ENCODE results near the gene MLXIP. TPM values are rescaled to one million over a fixed set of nuclear protein-coding genes. Genes with fewer than 3 reads are reported as not detected.

MLXIP gene
- total RNA-seq, 4 donors from 2014 or later = 9.6 to 20.0 (median 11.4) TPM

GRCh38 chr12:122123761-122124145 lies 45.2 kb downstream of the MLXIP start:
- intact Hi-C loops (cut with DNase I) = loop anchor here (2.0 kb wide), 1 partner anchor 67 kb away; no protein-coding TSS in a partner anchor
- Histone ChIP-seq H3K27me3 (no peaks in the 10 kb centered on the region), H3K9me3 (no peaks in the 10 kb centered on the region), H3K27ac (no peak overlapping the region), H3K4me3 (no peak overlapping the region), H3K4me1 (peaks cover 12 to 52% (median 21%) of the 10 kb centered on the region in 3 donors), H3K36me3 (peaks cover 9 to 19% (median 14%) of the 10 kb centered on the region in 3 donors)
- WGBS, 2 donors = 77 to 84% methylated on average over 7 of the region's 9 CpGs
- DNase-seq = no peak
- TF ChIP-seq, protein P1, sequence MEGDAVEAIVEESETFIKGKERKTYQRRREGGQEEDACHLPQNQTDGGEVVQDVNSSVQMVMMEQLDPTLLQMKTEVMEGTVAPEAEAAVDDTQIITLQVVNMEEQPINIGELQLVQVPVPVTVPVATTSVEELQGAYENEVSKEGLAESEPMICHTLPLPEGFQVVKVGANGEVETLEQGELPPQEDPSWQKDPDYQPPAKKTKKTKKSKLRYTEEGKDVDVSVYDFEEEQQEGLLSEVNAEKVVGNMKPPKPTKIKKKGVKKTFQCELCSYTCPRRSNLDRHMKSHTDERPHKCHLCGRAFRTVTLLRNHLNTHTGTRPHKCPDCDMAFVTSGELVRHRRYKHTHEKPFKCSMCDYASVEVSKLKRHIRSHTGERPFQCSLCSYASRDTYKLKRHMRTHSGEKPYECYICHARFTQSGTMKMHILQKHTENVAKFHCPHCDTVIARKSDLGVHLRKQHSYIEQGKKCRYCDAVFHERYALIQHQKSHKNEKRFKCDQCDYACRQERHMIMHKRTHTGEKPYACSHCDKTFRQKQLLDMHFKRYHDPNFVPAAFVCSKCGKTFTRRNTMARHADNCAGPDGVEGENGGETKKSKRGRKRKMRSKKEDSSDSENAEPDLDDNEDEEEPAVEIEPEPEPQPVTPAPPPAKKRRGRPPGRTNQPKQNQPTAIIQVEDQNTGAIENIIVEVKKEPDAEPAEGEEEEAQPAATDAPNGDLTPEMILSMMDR (IDR thresholded peaks at IDR 0.05) = no peak

DNA sequence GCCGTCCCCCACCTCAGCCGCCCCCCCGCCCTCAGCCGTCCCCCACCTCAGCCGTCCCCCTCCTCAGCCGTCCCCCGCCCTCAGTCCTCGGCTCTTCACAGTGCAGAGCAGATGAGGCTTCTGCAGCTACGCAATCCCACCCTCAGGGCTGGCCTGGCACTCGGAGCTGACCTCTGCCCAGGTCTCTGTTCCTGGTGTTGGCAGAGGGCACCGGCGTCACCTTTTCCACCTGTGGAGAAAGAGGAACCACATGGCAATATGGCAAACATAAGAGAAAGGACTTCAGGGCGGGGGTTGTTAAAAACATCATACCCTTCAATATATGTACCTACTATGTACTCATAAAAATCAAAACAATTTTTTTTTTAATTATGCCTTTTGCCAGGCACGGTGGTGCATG lies 45.8 kb downstream of the MLXIP start:
- no peak for DNase-seq
- intact Hi-C loops (cut with DNase I) = no loop called here
- H3K27ac ChIP-seq = no peak overlapping the region

DNA sequence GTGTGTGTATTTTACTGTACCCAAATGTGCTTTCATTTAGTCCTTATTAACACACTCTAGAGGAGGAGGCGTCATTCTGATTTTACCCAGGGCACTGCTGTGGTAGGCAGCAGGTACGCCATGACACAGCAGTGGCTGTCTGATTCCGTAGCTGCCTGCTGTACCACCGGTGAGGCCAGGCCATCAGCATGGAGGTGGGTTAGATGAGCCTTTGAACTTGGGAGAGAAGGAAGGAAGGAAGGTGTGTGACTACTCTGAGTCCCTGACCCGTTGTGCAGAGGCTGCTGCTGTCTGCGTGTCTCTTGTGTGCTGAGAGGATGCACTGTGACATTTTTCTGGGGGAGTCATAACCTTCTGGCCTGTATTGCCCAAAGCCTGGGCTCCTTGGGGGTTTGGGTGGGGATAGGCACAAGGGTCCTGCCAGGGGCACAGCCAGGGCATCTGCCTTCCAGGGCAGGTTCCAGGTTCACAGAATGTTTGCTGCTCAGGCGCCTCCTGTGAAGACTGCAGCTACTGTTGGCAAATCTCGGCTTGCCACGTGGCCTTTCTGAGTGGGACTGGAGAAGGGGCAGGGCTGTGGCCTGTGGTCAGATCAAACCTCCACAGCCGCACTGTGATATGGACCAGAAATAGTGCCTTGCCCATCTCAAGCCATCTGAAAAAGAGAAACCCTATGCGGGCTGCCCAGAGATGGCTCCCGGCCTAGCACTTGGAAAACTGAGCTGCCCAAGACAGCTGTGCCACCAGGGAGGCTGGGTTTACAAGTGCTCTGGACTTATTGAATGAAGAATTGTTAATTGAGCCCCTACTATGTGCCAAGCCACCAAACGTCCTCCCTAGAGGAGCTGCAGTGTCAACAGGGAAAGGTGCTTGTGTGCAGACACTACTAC lies 47.1 kb downstream of the MLXIP start:
- H3K4me3 ChIP-seq = no peak overlapping the region
- no peak for DNase-seq
- H3K27me3 ChIP-seq = no peaks in the 10 kb centered on the region
- intact Hi-C loops (cut with DNase I) = no loop called here
- H3K9me3 ChIP-seq = no peaks in the 10 kb centered on the region
- H3K36me3 ChIP-seq = peaks cover 18 to 39% (median 33%) of the 10 kb centered on the region in 3 donors
- TF ChIP-seq, protein P1 (IDR thresholded peaks at IDR 0.05) = no peak
- TF ChIP-seq POLR2A (IDR thresholded peaks at IDR 0.05) = no peak
- H3K4me1 ChIP-seq = peaks cover 12 to 52% (median 21%) of the 10 kb centered on the region in 3 donors
- 75 to 85% methylated on average over 7 to 8 of the region's 13 CpGs for WGBS, 2 donors
- peak overlapping the region in 1 of 4 donors; percentile 1 for H3K27ac ChIP-seq

More for the DNA sequence above, 45.8 kb downstream of the MLXIP start:
- peaks cover 9 to 25% (median 20%) of the 10 kb centered on the region in 3 donors for H3K36me3 ChIP-seq
- 95 to 100% methylated on average over 2 of the region's 14 CpGs for WGBS, 2 donors
- no peak overlapping the region for H3K4me3 ChIP-seq
- no peaks in the 10 kb centered on the region for H3K27me3 ChIP-seq
- H3K4me1 ChIP-seq = peaks cover 12 to 52% (median 21%) of the 10 kb centered on the region in 3 donors
- no peaks in the 10 kb centered on the region for H3K9me3 ChIP-seq
- TF ChIP-seq POLR2A (IDR thresholded peaks at IDR 0.05) = no peak
- TF ChIP-seq, protein P1 (IDR thresholded peaks at IDR 0.05) = no peak

- WGBS, 2 donors = 69 to 84% methylated on average over 6 to 7 of the region's 7 CpGs
- H3K27me3 ChIP-seq = no peaks in the 10 kb centered on the region
- no peak overlapping the region for H3K27ac ChIP-seq
- intact Hi-C loops (cut with DNase I) = no loop called here
- H3K36me3 ChIP-seq = peaks cover 18 to 45% (median 35%) of the 10 kb centered on the region in 3 donors
- H3K4me3 ChIP-seq = no peak overlapping the region
- DNase-seq = no peak
- H3K9me3 ChIP-seq = no peaks in the 10 kb centered on the region
- TF ChIP-seq, protein P1 (IDR thresholded peaks at IDR 0.05) = no peak
- TF ChIP-seq POLR2A (IDR thresholded peaks at IDR 0.05) = no peak
- peaks cover 12 to 49% (median 21%) of the 10 kb centered on the region in 3 donors for H3K4me1 ChIP-seq
These were observed 47.7 kb downstream of the MLXIP start for GRCh38 chr12:122126342-122126635.
